DND-41 (cell line): ENCODE data around the gene CACNA2D3.

ENCODE experiments used
- EZH2 ChIP-seq: IDR thresholded peaks from 3 replicates; pipeline ENCODE4 v1.6.1; 2012; ENCODE audit warnings: borderline replicate concordance, low read depth, mild to moderate bottlenecking, moderate library complexity, low read length, inconsistent platforms; ENCODE audit not compliant: severe bottlenecking
- TF ChIP-seq, protein P1 (sequence below): IDR thresholded peaks from 2 replicates; pipeline ENCODE4 v1.5.1; 2012; ENCODE audit warnings: borderline replicate concordance, low read length, moderate library complexity, mild to moderate bottlenecking; ENCODE audit not compliant: poor library complexity, severe bottlenecking; ENCODE audit errors: extremely low read depth

DNA sequence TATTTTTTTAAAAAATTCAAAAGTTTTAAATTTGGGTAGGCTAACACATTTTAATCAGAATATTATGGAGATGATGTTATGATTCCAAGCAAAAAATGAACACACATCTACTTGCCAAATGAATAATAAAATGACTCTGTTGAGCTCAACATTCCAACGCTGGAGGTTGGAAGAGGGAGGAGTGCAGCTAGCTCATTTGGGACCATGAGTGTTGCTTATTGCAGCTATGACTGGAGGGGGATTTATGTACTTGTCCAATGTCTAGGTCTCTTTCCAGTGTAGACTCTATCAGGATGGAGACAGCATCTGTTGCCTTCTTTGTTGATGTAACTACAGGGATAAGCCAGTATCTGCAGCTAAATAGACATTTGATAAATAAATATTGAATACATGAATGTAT lies 310.6 kb downstream of the CACNA2D3 start:
- TF ChIP-seq, protein P1, sequence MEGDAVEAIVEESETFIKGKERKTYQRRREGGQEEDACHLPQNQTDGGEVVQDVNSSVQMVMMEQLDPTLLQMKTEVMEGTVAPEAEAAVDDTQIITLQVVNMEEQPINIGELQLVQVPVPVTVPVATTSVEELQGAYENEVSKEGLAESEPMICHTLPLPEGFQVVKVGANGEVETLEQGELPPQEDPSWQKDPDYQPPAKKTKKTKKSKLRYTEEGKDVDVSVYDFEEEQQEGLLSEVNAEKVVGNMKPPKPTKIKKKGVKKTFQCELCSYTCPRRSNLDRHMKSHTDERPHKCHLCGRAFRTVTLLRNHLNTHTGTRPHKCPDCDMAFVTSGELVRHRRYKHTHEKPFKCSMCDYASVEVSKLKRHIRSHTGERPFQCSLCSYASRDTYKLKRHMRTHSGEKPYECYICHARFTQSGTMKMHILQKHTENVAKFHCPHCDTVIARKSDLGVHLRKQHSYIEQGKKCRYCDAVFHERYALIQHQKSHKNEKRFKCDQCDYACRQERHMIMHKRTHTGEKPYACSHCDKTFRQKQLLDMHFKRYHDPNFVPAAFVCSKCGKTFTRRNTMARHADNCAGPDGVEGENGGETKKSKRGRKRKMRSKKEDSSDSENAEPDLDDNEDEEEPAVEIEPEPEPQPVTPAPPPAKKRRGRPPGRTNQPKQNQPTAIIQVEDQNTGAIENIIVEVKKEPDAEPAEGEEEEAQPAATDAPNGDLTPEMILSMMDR, result no peak
- no peak for TF ChIP-seq EZH2
